GM12878 (cell line): ENCODE data around the gene PIEZO2. TPM values are rescaled to one million over a fixed set of nuclear protein-coding genes. Genes with fewer than 3 reads are reported as not detected.

Experiments
- CREB1 ChIP-seq: IDR thresholded peaks from 2 replicates; pipeline ENCODE4 v1.6.1; 2012; ENCODE audit warnings: low read depth, mild to moderate bottlenecking, inconsistent platforms
- CREM ChIP-seq: IDR thresholded peaks from 2 replicates; pipeline ENCODE4 v1.6.1; 2014; ENCODE audit warnings: antibody characterized with exemption, low read depth
- DPF2 ChIP-seq: fragments of 450-650 bp; IDR thresholded peaks from 2 replicates; pipeline ENCODE4 v1.6.1; 2017; ENCODE audit warnings: mild to moderate bottlenecking
- E2F8 ChIP-seq: fragments of 450-650 bp; IDR thresholded peaks from 2 replicates; pipeline ENCODE4 v1.6.1; 2018; ENCODE audit warnings: mild to moderate bottlenecking, low read depth, moderate library complexity; ENCODE audit not compliant: partially characterized antibody
- EGR1 ChIP-seq, 2 experiments: IDR thresholded peaks; 1 replicate in 1 of 2; 2 replicates in 1 of 2; pipeline ENCODE4 v1.6.1; 2011 to 2012; ENCODE audit warnings: low read depth in 2 of 2, low read length in 2 of 2, borderline replicate concordance in 1 of 2, mild to moderate bottlenecking in 1 of 2, moderate library complexity in 1 of 2
- ESRRA ChIP-seq: IDR thresholded peaks from 2 replicates; pipeline ENCODE4 v1.6.1; 2012; ENCODE audit warnings: mild to moderate bottlenecking, low read length, improper control_type of control experiment
- FOXM1 ChIP-seq: IDR thresholded peaks from 2 replicates; pipeline ENCODE4 v1.6.1; 2012; ENCODE audit warnings: low read depth, mild to moderate bottlenecking, inconsistent platforms, low read length, moderate library complexity
- MLLT1 ChIP-seq: fragments of 450-650 bp; IDR thresholded peaks from 2 replicates; pipeline ENCODE4 v1.6.1; 2016; ENCODE audit warnings: mild to moderate bottlenecking
- MYC ChIP-seq: IDR thresholded peaks from 2 replicates; pipeline ENCODE4 v1.6.1; 2011; ENCODE audit warnings: mild to moderate bottlenecking, low read length, moderate library complexity, inconsistent platforms; ENCODE audit not compliant: insufficient read depth, insufficient replicate concordance, insufficient read length, severe bottlenecking
- NFYB ChIP-seq: IDR thresholded peaks from 2 replicates; pipeline ENCODE4 v1.6.1; 2011; ENCODE audit warnings: low read depth, mild to moderate bottlenecking, low read length, improper control_type of control experiment, moderate library complexity; ENCODE audit not compliant: insufficient read depth
- NKRF ChIP-seq: fragments of 450-650 bp; conservative IDR thresholded peaks from 2 replicates; pipeline ENCODE4 v1.6.1; 2017; ENCODE audit warnings: mild to moderate bottlenecking, moderate library complexity
- POLR2AphosphoS2 ChIP-seq: IDR thresholded peaks from 2 replicates; pipeline ENCODE4 v1.6.1; 2011; ENCODE audit warnings: low read depth, mild to moderate bottlenecking, low read length, improper control_type of control experiment, moderate library complexity
- SKIL ChIP-seq: fragments of 450-650 bp; IDR thresholded peaks from 2 replicates; pipeline ENCODE4 v1.6.1; 2017; ENCODE audit warnings: mild to moderate bottlenecking, low read depth, inconsistent platforms; ENCODE audit not compliant: poor library complexity, severe bottlenecking
- SP1 ChIP-seq: IDR thresholded peaks from one replicate; pipeline ENCODE4 v1.6.1; 2011; ENCODE audit warnings: low read depth, low read length
- ZBED1 ChIP-seq: IDR thresholded peaks from 2 replicates; pipeline ENCODE4 v1.6.1; 2016; ENCODE audit warnings: borderline replicate concordance
- ZNF207 ChIP-seq: fragments of 450-650 bp; IDR thresholded peaks from 2 replicates; pipeline ENCODE4 v1.6.1; 2014; ENCODE audit warnings: antibody characterized with exemption, mild to moderate bottlenecking, borderline replicate concordance
- ZNF687 ChIP-seq: fragments of 450-650 bp; IDR thresholded peaks from 2 replicates; pipeline ENCODE4 v1.6.1; 2017; ENCODE audit warnings: mild to moderate bottlenecking, moderate library complexity
- polyA plus RNA-seq, 11 experiments: library from polyadenylated mRNA; depleted of rRNA in 4 of 11; unstranded in 6 of 11; stranded (reverse) in 5 of 11; fragments of >200 nt; fragmentation: Nextera tagmentation in 4 of 11; fragmentation: Illumina TruSeq in 1 of 11; extraction: Ambion mirVana in 4 of 11; extraction: Trizol in 1 of 11; gene quantifications; 1 replicate in 1 of 11; 2 replicates in 10 of 11; pipeline versions ENCODE4 v1.2.1 to v1.2.3, GENCODE V29; 2011 to 2016; ENCODE audit warnings: inconsistent platforms in 2 of 11, missing spikeins in 2 of 11, low read depth in 1 of 11
- total RNA-seq, 4 experiments: library from RNA; depleted of rRNA in 3 of 4; stranded (reverse); fragments of >200 nt in 3 of 4; fragmentation: Illumina TruSeq in 1 of 4; extraction: Trizol in 1 of 4; gene quantifications; 2 replicates each; pipeline versions ENCODE4 v1.2.1 to v1.2.3, GENCODE V29; 2013 to 2021

The PIEZO2 gene
- total and polyA plus RNA-seq, 10 of the 15 experiments (the other 5 are each of a cell fraction or from before 2014, with no cell fraction given), result 6.7 to 42.3 (median 27.4) TPM

GRCh38 chr18:10838553-10838952 is 310.8 kb downstream of the PIEZO2 start (continued):
- TF ChIP-seq ZNF687, result peak; percentile 57; the same call in 1 of the 2 replicates
- TF ChIP-seq ZBED1, result no peak
- TF ChIP-seq MLLT1, result 0 out of 2 replicates have a peak, but pooled peaks have one; percentile 27
- no peak for TF ChIP-seq SKIL
- no peak for TF ChIP-seq SP1
- no peak for TF ChIP-seq POLR2AphosphoS2
- TF ChIP-seq CREM, result peak; percentile 83
- 0 out of 2 replicates have a peak, but pooled peaks have one; percentile 17 for TF ChIP-seq FOXM1
- no peak for TF ChIP-seq ESRRA
- no peak for TF ChIP-seq NKRF
- peak; percentile 84 for TF ChIP-seq DPF2
- no peak for TF ChIP-seq E2F8
- no peak for TF ChIP-seq ZNF207
- no peak for TF ChIP-seq NFYB
- no peak for TF ChIP-seq EGR1 (IDR thresholded peaks at IDR 0.05; ENCODE audit: borderline replicate concordance in 1 of 2, low read depth in 2 of 2, low read length in 2 of 2)
- TF ChIP-seq MYC, result no peak
- TF ChIP-seq CREB1, result peak; percentile 91
